Amygdala (tissue), 56 donors: Measurements from ENCODE around the gene HOXB2.

ENCODE experiments used
- DNase-seq, 56 donors: peaks; one replicate each; lab custom pipeline; 2025; lab: John Stamatoyannopoulos, UW

Gene HOXB2

DNA sequence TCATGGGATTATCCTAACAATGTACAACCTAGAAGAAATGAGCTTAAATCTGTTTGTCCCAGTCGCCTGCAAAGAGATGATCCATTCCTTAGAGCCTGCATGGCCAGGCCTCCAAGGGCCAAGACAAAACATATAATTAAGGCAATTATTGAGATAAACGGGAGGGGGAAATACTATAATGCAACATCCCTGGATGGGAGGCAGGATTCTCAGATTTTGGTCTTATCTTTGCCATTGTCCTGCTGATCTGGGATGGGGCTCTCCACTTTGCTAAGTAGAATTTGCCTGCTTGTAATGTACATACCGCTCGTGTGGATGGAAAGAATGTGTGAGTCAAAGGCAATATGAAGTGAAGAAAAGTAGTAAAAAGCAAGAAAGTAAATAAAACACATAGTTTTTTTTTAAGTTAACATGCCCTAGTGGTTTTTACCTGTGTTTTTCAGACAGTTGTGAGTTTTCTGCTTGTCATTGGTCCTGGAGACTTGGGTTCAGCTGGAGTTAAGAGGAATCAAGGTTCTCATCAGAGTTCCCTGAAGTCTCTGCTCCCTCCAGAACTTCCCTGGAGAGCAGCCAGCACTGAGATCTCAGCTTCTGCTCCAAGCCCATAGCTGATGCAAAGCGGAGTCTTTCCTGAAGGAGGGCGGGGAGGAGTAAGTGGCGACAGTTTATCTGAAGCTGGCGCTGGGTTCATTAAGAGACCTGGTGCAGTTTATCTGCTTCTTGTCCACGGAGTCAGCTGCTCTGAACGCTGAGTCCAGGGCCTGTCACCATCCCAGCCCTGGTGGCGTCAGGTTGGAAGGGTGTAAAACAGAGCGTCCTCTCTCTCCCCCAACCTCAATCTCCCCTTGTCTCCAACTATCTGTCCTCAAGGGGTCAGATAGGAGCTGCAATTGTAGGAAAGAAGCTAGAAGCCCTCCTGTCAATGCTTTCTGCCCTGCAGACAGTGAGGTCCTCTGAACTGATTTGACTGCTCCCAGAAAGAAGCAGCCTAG lies 44.2 kb downstream of the HOXB2 start:
- DNase-seq: no peak

DNA sequence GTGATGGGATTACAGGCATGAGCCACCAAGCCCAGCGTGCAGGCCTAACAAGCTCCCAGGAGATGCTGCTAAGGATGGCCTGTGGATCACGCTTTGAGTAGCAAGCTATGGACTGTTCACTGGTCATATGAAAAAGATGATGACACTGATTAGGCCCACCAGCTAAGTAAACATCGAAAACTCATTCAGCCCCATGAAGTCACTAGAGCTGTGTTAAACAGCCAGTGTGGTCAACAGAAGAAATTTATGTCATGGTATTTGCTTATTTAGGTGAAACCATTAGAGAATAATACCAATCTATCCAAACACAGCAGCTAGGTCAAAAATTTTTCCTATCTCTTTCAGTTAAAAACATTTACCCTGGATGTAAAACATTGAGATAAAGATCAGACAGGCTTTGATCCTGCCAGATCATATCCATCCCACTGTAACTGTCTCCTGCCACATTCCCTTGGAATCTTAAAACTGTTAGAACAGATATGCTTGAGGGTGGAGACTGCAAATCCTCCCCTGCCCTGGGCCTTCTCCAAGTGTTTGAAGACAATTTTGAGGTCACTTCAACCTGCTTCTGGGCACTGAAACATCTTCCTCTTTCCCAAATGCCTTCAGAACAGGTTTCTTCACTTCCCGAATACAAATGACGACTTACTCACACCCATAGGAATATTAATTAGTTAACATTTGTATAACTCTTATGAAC lies 45.0 kb downstream of the HOXB2 start:
- DNase-seq: no peak

- DNase-seq: no peak
Observed at GRCh38 chr17:48499248-48499647, 45.7 kb downstream of the HOXB2 start.

DNA sequence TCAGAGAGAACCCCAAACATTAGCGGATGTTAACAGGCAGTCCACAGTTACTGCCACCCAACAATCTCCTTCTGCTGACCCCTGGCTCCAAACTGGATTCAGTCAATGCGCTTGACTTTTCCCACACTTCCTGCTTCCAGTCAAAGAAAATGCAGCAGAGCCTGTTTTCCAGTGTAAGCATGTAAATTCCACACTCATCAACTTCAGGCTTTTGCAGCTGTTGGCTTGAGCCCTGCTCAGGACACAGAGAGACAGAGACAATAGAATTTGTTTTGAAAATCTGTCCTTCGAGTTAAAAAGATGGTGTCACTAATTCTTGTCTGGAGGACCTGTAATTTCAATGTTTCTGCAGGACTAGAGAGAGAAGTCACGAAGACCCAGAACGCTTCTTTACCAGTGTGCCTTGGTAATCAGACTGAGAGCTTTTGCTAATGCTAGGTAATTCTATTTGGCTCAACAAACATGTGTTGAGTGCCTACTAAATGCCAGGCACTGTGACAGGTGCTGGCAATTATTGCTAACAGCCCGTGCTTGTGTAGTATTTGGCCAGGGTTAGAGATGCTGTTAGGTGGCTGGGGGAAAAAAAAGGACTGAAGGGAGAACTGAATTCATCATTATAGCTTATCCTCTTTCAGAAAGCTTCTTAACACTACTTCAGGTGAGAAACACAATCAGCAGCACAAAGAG lies 46.6 kb downstream of the HOXB2 start:
- DNase-seq: no peak

DNA sequence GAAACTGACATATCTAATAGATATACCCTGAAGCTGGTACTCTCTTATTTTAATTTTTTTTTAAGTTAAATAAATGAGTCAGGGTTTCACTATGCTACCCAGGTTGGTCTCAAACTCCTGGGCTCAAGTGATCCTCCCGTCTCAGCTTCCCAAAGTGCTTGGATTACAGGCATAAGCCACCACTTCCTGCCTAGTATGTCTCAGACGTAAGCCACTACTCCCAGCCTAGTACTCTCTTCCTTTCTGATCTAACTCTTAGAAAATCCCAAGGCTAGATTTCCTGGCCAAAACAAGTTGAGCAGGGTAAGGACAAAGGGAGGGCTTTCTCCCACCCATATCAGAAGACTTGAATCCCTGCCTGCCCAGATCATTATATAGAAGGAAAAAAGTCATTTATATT lies 47.8 kb downstream of the HOXB2 start:
- DNase-seq: no peak

DNA sequence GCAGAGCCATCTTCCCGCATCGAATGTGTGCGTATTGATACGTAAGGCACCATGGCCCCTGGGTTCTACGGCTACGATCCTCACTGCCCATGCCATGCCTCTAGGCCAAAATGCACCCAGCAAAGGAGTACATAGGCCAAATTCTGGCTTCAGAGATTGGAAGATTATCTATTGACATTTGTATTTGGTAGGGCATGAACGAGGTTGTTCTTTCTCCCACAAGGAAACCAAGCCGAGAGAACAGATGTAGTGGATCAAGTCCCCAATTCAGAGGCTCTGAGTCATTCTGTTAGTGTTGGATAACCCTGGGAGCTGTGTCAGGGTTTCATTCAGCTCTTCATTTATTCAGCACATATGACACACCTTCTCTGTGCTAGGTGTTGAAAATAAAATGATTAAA lies 50.6 kb downstream of the HOXB2 start:
- no peak for DNase-seq
